Ecto neural progenitor cell (in vitro differentiated cells): ENCODE measurements around the gene AQP6.
A peak's percentile ranks its signal among the peaks of the same experiment; 100 is the strongest.

ENCODE experiments used
- DNase-seq: peaks from one replicate; pipeline ENCODE4 v3.0.0-alpha.2; 2018; ENCODE audit warnings: low spot score

Gene AQP6

GRCh38 chr12:49955899-49956662 is 16.7 kb upstream of the AQP6 start:
- DNase-seq = no peak

GRCh38 chr12:49956663-49957569 is 15.8 kb upstream of the AQP6 start:
- DNase-seq = no peak

- DNase-seq = no peak
Measured at GRCh38 chr12:49957570-49957967, 15.2 kb upstream of the AQP6 start.

- no peak for DNase-seq
Measured at GRCh38 chr12:49959685-49960473, 12.9 kb upstream of the AQP6 start.

- DNase-seq = no peak
Measured at GRCh38 chr12:49960474-49961110, 12.2 kb upstream of the AQP6 start.

- peak; percentile 73 for DNase-seq
Measured at GRCh38 chr12:49961111-49961922, 11.4 kb upstream of the AQP6 start, which contains the start of gene AQP5. Gene AQP5, plus strand, starts transcription at chr12:49961872. Its CDS starts 146 bp downstream, at chr12:49962018.

- DNase-seq = no peak
Measured at GRCh38 chr12:49961993-49962764, 10.6 kb upstream of the AQP6 start.

- no peak for DNase-seq
Measured at GRCh38 chr12:49962861-49963765, 9.6 kb upstream of the AQP6 start.

- no peak for DNase-seq
Measured at GRCh38 chr12:49963976-49964815, 8.6 kb upstream of the AQP6 start.

- no peak for DNase-seq
Measured at GRCh38 chr12:49964849-49965624, 7.7 kb upstream of the AQP6 start.

- DNase-seq = no peak
Measured at GRCh38 chr12:49965836-49966235, 6.9 kb upstream of the AQP6 start.

- no peak for DNase-seq
Measured at GRCh38 chr12:49966511-49967041, 6.2 kb upstream of the AQP6 start.

GRCh38 chr12:49967042-49967776 is 5.5 kb upstream of the AQP6 start:
- peak; percentile 99 for DNase-seq

- DNase-seq = no peak
Measured at GRCh38 chr12:49967777-49968250, 4.9 kb upstream of the AQP6 start.

GRCh38 chr12:49968471-49968870 is 4.3 kb upstream of the AQP6 start:
- no peak for DNase-seq

- no peak for DNase-seq
Measured at GRCh38 chr12:49969027-49969426, 3.7 kb upstream of the AQP6 start.
